ENCODE data around the gene SNRNP48. TPM values are rescaled to one million over a fixed set of nuclear protein-coding genes. Genes with fewer than 3 reads are reported as not detected.
A peak's percentile ranks its signal among the peaks of the same experiment; 100 is the strongest.

Gene SNRNP48
- total RNA-seq, 4 donors from 2014 or later = 7.9 to 12.4 (median 9.7) TPM

GRCh38 chr6:7557652-7558051 lies 32.3 kb upstream of the SNRNP48 start:
- TF ChIP-seq POLR2A (IDR thresholded peaks at IDR 0.05) = no peak
- no peak for TF ChIP-seq POLR2AphosphoS5 (IDR thresholded peaks at IDR 0.05)
- no peak for TF ChIP-seq CTCF (IDR thresholded peaks at IDR 0.05)

DNA sequence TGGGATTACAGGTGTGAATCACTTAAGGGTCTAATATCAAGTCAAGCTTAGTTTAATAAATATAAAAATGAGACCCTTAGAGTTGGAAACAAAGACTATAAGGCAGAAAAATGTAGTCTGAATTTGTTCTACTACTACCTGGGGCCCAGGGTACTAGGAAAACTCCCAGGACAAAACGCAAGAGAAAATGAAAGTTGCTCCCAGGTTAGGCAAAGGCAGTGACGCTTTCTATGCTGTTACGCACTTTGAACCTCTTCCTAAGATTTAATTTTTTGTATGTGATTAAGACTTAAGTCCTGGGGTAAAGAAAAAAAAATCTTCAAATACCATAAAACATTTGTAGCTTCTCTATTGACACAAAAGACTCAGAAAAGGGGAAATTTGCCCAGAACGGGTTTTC lies 31.2 kb upstream of the SNRNP48 start:
- DNase-seq (ENCODE audit: low spot score in 2 of 2) = no peak
- TF ChIP-seq POLR2A (IDR thresholded peaks at IDR 0.05) = no peak
- TF ChIP-seq POLR2AphosphoS5 (IDR thresholded peaks at IDR 0.05) = no peak
- no peak for TF ChIP-seq CTCF (IDR thresholded peaks at IDR 0.05)
- no peak for TF ChIP-seq EP300 (IDR thresholded peaks at IDR 0.05)
- H3K36me3 ChIP-seq = peaks cover 50% of the 10 kb centered on the region
- H3K4me1 ChIP-seq = peaks cover 57% of the 10 kb centered on the region
- H3K27me3 ChIP-seq = peaks cover 8% of the 10 kb centered on the region
- peak overlapping the region; percentile 64 for H3K27ac ChIP-seq
- WGBS = 83% methylated on average over 4 of the region's 4 CpGs
- H3K9me3 ChIP-seq = no peaks in the 10 kb centered on the region
- no peak overlapping the region for H3K4me3 ChIP-seq

More at GRCh38 chr6:7557652-7558051, 32.3 kb upstream of the SNRNP48 start:
- no peak overlapping the region for H3K27ac ChIP-seq
- 83% methylated on average over 2 of the region's 2 CpGs for WGBS
- H3K9me3 ChIP-seq = no peaks in the 10 kb centered on the region
- H3K27me3 ChIP-seq = peaks cover 8% of the 10 kb centered on the region
- peaks cover 44% of the 10 kb centered on the region for H3K36me3 ChIP-seq
- no peak overlapping the region for H3K4me3 ChIP-seq
- peaks cover 65% of the 10 kb centered on the region for H3K4me1 ChIP-seq
- no peak for DNase-seq (ENCODE audit: low spot score in 2 of 2)

DNA sequence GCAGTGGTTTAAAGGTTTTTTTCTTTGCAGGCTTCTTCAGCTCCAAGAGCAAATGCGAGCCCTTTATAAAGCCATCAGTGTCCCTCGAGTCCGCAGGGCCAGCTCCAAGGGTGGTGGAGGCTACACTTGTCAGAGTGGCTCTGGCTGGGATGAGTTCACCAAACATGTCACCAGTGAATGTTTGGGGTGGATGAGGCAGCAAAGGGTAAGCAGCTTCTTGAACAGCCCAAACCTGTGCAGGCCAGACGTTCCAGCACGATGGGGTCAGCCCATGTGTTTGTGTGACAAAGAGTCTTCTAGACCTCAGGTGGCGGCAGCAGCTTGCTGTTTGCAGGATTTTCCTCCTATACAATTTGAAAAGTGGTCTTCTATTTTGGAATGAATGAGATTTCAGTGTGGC lies 30.8 kb upstream of the SNRNP48 start:
- peaks cover 8% of the 10 kb centered on the region for H3K27me3 ChIP-seq

DNA sequence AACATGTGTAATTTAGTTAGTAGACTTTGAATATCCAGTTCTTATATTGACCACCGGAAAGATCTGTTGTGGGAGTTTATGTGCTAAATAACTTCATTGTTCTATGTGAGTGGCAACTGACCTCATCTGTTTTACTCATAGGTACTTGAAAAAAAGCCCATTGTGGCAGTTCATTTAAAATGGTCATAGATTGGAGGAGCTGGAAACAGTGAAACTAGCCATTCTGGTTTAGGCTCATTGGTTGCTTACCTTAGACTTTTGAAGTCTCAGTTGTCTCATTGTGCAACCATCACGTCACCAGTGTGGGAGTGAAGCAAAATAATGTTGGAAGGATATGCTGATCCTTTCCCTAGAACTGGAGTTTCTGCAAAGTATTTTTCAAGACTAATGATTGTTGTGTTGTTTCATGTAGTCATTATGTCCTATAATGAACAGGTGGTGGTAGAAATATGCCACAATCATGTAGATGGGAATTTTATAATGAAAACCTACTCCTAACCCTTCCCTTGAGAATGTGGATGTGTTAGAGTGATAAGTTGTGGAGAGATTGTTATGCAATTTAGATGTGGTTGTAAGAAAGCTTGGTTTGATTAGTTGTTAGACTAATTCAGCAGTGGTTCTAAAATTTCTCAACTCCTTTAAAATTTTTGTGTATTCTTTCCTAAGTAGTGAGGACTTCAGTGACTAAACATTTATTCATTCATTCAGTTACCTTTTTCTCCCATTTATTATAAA lies 30.2 kb upstream of the SNRNP48 start:
- no peak overlapping the region for H3K4me3 ChIP-seq
- 46% methylated on average over 2 of the region's 2 CpGs for WGBS
- no peaks in the 10 kb centered on the region for H3K9me3 ChIP-seq
- peaks cover 8% of the 10 kb centered on the region for H3K27me3 ChIP-seq
- peaks cover 58% of the 10 kb centered on the region for H3K36me3 ChIP-seq
- peak overlapping the region; percentile 80 for H3K27ac ChIP-seq
- H3K4me1 ChIP-seq = peaks cover 51% of the 10 kb centered on the region
- TF ChIP-seq CTCF (IDR thresholded peaks at IDR 0.05) = no peak
- TF ChIP-seq EP300 (IDR thresholded peaks at IDR 0.05) = no peak
- TF ChIP-seq POLR2AphosphoS5 (IDR thresholded peaks at IDR 0.05) = no peak
- TF ChIP-seq POLR2A (IDR thresholded peaks at IDR 0.05) = no peak
- DNase-seq (ENCODE audit: low spot score in 2 of 2) = no peak

More for the DNA sequence above, 30.8 kb upstream of the SNRNP48 start:
- Histone ChIP-seq H3K36me3 (peaks cover 54% of the 10 kb centered on the region), H3K27ac (peak overlapping the region; percentile 64), H3K9me3 (no peaks in the 10 kb centered on the region), H3K4me3 (no peak overlapping the region), H3K4me1 (peaks cover 57% of the 10 kb centered on the region)
- TF ChIP-seq CTCF (IDR thresholded peaks at IDR 0.05) = no peak
- no peak for TF ChIP-seq POLR2AphosphoS5 (IDR thresholded peaks at IDR 0.05)
- no peak for TF ChIP-seq EP300 (IDR thresholded peaks at IDR 0.05)
- no peak for TF ChIP-seq POLR2A (IDR thresholded peaks at IDR 0.05)
- 69% methylated on average over 6 of the region's 6 CpGs for WGBS
- DNase-seq (ENCODE audit: low spot score in 2 of 2) = no peak

DNA sequence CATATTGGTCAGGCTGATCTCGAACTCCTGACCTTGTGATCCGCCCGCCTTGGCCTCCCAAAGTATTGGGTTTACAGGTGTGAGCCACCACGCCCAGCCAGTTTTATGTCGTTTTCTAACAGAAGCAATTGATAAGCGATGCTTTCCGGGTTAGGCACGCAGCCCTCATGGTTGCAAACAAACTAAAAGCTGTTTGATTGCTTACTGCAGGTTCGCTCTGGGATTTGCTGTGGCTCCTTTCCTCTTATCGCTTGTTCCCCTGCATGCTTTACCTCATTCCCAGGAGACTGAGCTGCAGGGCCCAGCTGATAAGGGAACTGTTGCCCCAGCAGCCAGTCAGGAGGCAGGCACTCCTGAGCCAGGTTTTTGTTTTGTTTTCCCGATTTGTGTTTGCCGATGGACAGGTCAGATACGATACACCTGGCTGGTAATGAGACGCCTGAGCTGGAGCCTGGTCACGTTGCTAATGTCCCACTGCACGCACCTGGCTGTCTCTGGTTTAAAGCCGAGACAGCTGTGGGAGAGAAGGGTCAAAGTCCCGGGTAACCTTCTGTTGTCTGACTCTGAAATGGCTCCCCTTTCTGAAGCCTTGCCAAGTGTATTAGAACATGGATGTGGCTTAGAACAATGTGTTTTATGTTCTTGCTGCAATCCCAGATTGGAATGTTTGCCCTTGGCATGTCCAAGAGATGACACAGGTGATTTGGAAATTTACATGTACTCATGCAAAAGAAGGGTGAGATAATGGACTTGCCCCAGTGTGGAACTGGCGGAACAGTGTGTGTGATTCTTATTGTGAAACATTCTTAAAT lies 28.6 kb upstream of the SNRNP48 start:
- WGBS = 77% methylated on average over 19 of the region's 19 CpGs
- Histone ChIP-seq H3K4me3 (no peak overlapping the region), H3K27me3 (peaks cover 8% of the 10 kb centered on the region)

More for the DNA sequence above, 28.6 kb upstream of the SNRNP48 start:
- peak overlapping the region; percentile 80 for H3K27ac ChIP-seq
- peaks cover 63% of the 10 kb centered on the region for H3K36me3 ChIP-seq
- no peak for DNase-seq (ENCODE audit: low spot score in 2 of 2)
- TF ChIP-seq POLR2AphosphoS5 (IDR thresholded peaks at IDR 0.05) (peak in 2 of 3 donors; percentile 60 to 65), POLR2A (IDR thresholded peaks at IDR 0.05) (no peak), EP300 (IDR thresholded peaks at IDR 0.05) (no peak), CTCF (IDR thresholded peaks at IDR 0.05) (no peak)
- H3K9me3 ChIP-seq = no peaks in the 10 kb centered on the region
- peaks cover 37% of the 10 kb centered on the region for H3K4me1 ChIP-seq
